Measurements from ENCODE around the gene MAP2K3.

The MAP2K3 gene

DNA sequence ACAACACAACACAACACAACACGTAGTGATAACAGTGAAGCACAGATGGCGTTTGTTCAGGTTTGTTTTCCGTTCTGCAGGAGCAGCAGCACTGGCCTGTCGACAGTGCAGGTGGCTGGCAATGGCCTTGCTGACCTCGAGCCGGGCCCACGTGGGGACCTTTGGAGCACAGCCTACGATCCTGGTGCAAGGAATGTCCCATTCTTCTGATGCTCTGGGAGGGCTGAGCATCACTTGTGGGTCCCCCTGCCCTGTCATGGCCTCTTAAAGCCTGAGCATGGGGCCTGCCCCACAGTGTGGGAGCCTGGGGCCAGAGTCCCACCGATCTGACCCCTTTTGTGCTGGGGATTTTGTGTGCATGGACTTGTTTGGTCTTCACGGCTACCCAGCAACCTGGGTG lies 6.8 kb downstream of the MAP2K3 start:
- no peaks in the 10 kb centered on the region for H3K9me3 ChIP-seq (ENCODE audit: control insufficient read depth in 2 of 2, low read length in 2 of 2)
- H3K9ac ChIP-seq (ENCODE audit: low read length in 2 of 2): no peak overlapping the region
- peaks cover 5 to 13% of the 10 kb centered on the region in 2 donors for H3K36me3 ChIP-seq (ENCODE audit: control insufficient read depth in 2 of 2, insufficient read depth in 2 of 2, low read length in 2 of 2)
- H3K27me3 ChIP-seq (ENCODE audit: control insufficient read depth in 1 of 2, insufficient read depth in 2 of 2, low read length in 2 of 2): peaks cover 0 to 6% of the 10 kb centered on the region in 2 donors
- no peak overlapping the region for H3K27ac ChIP-seq (ENCODE audit: low read length)
- peaks cover 66% of the 10 kb centered on the region for H3K4me1 ChIP-seq (ENCODE audit: control insufficient read depth, insufficient read depth, low read length)
- H3K4me3 ChIP-seq (ENCODE audit: low read length in 2 of 2): no peak overlapping the region

DNA sequence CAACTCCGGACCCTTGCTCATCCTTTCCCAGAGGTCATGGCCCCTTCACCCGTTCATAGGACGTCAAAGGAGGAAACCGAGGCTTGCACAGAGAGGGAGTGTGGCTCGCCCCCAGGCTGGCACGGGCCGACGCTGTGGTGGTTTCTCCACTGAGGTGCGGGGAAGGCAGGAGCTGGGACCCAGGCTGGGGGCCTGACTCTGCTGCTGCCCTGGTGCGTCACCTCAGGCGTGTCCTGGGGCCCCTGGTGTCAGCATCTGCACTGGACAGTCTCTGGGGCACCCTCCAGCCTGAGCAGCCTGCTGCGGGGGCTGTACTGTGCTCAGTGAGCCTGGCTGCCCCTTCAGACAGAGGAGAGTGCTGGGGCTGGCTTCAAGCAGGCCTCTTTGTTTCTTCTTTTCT lies 7.4 kb downstream of the MAP2K3 start:
- no peak overlapping the region for H3K9ac ChIP-seq (ENCODE audit: low read length in 2 of 2)
- H3K4me3 ChIP-seq (ENCODE audit: low read length in 2 of 2): no peak overlapping the region
- no peaks in the 10 kb centered on the region for H3K9me3 ChIP-seq (ENCODE audit: control insufficient read depth in 2 of 2, low read length in 2 of 2)
- no peak overlapping the region for H3K27ac ChIP-seq (ENCODE audit: low read length)
- peaks cover 0 to 6% of the 10 kb centered on the region in 2 donors for H3K27me3 ChIP-seq (ENCODE audit: control insufficient read depth in 1 of 2, insufficient read depth in 2 of 2, low read length in 2 of 2)
- H3K36me3 ChIP-seq (ENCODE audit: control insufficient read depth in 2 of 2, insufficient read depth in 2 of 2, low read length in 2 of 2): peaks cover 5 to 13% of the 10 kb centered on the region in 2 donors
- H3K4me1 ChIP-seq (ENCODE audit: control insufficient read depth, insufficient read depth, low read length): peaks cover 66% of the 10 kb centered on the region

DNA sequence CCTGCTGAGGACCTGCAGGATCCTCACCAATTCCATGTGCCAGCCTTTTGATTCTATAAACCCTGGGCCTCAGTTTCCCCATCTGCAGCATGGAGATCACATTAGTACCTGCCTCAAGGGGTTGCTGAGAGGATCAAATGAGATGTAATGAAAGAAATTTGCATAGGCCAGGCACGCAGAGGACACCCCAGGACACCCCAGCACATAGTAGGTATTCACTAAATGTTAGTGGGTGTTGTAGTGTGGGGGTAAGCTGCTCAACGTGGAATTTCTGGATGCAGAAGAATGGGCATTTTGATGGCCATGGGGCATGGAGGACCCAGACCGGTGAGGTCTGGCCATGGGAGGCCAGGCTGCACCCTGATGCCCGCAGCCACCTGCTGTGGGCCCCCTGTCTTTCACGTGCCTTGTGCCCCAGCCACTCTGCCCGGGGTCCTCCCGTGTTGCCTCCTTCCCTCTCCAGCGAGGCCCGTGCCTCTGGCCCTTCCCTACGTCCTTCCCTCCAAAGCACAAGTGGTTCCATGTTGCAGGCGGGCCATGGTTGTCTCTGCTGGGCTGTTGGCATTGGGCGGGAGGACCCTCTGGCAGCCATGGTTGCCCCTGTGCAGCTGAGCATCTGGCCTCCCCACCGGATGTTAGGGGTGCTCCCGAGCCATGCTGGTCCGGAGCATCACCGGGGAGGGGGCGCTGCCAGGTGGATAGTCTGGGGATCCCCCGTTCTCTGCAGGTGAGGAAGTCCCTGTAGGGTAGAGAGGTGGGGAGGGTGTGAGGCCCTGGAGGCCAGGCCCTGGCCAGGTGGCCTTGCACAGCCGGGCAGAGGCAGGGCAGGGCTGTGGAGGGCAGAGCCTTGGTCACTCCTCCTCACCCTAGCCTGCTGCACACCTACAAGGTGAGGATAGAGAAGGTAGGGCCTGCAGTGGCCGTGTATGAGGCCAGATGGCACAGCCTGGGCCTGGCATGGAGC lies 8.6 kb downstream of the MAP2K3 start:
- H3K9ac ChIP-seq (ENCODE audit: low read length in 2 of 2): no peak overlapping the region
- peaks cover 64% of the 10 kb centered on the region for H3K4me1 ChIP-seq (ENCODE audit: control insufficient read depth, insufficient read depth, low read length)
- no peaks in the 10 kb centered on the region for H3K9me3 ChIP-seq (ENCODE audit: control insufficient read depth in 2 of 2, low read length in 2 of 2)
- no peak overlapping the region for H3K4me3 ChIP-seq (ENCODE audit: low read length in 2 of 2)
- H3K36me3 ChIP-seq (ENCODE audit: control insufficient read depth in 2 of 2, insufficient read depth in 2 of 2, low read length in 2 of 2): peaks cover 5 to 13% of the 10 kb centered on the region in 2 donors
- peaks cover 0 to 6% of the 10 kb centered on the region in 2 donors for H3K27me3 ChIP-seq (ENCODE audit: control insufficient read depth in 1 of 2, insufficient read depth in 2 of 2, low read length in 2 of 2)
- no peak overlapping the region for H3K27ac ChIP-seq (ENCODE audit: low read length)

DNA sequence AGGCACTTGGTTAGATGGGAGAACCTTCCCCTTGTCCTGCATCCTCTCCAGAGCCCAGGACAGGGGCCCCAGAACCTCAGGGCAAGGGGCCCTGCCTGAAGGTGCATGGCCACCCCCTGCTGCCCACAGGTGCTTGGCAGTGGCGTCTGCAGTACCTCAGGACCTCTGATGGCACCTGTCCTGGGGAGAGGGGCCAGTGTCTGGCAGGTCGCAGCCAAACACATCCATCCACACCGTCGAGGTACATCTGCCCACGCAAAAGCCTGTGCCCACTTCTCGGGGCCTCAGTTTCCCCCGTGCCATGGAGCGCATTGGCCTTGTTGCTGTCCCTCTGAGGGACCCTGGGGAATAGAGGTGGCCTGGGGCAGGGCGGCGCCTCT lies 9.3 kb downstream of the MAP2K3 start:
- Histone ChIP-seq H3K27me3 (ENCODE audit: control insufficient read depth in 1 of 2, insufficient read depth in 2 of 2, low read length in 2 of 2) (peaks cover 0 to 6% of the 10 kb centered on the region in 2 donors), H3K27ac (ENCODE audit: low read length) (no peak overlapping the region), H3K4me1 (ENCODE audit: control insufficient read depth, insufficient read depth, low read length) (peaks cover 57% of the 10 kb centered on the region)

DNA sequence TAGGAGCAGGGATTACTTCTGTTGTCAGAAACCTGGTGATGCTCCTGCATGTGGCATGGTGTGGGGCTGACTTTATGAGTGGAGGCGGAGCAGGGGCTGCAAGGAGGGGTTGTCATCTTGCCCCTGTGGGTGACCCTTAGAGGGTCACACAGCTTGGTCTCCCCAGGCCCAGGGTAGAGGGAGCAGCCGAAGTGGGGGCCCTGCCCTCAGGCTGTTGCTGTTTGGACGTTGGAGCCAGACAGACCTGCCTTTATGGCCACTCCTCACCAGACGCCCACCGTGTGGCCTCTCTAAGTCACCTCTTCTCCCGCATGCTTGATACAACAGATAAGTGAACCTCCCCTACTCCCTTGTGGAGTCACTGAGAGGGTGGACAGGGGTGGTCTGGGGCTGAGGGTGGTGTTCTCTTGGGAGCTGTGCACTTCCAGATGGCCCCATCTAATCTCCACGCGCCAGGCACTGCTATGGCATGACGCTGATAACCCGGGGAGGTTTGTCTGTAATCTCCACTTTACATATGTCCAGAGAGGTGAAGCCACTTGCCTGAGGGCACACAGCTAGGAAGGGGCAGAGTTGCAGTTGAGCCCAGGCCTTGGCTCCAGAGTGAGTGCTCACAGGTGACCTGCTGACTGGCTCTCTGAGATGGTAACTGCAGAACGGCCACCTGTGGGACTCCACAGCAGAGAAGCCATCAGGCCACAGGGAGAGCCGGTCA lies 10.0 kb downstream of the MAP2K3 start:
- Histone ChIP-seq H3K36me3 (ENCODE audit: control insufficient read depth in 2 of 2, insufficient read depth in 2 of 2, low read length in 2 of 2) (peaks cover 11 to 24% of the 10 kb centered on the region in 2 donors), H3K4me3 (ENCODE audit: low read length in 2 of 2) (no peak overlapping the region), H3K9ac (ENCODE audit: low read length in 2 of 2) (peak overlapping the region in 1 of 2 donors; percentile 29), H3K9me3 (ENCODE audit: control insufficient read depth in 2 of 2, low read length in 2 of 2) (no peaks in the 10 kb centered on the region), H3K4me1 (ENCODE audit: control insufficient read depth, insufficient read depth, low read length) (peaks cover 50% of the 10 kb centered on the region), H3K27me3 (ENCODE audit: control insufficient read depth in 1 of 2, insufficient read depth in 2 of 2, low read length in 2 of 2) (peaks cover 0 to 6% of the 10 kb centered on the region in 2 donors), H3K27ac (ENCODE audit: low read length) (peak overlapping the region; percentile 76)

More for the DNA sequence above, 9.3 kb downstream of the MAP2K3 start:
- Histone ChIP-seq H3K36me3 (ENCODE audit: control insufficient read depth in 2 of 2, insufficient read depth in 2 of 2, low read length in 2 of 2) (peaks cover 5 to 19% of the 10 kb centered on the region in 2 donors), H3K9me3 (ENCODE audit: control insufficient read depth in 2 of 2, low read length in 2 of 2) (no peaks in the 10 kb centered on the region), H3K4me3 (ENCODE audit: low read length in 2 of 2) (no peak overlapping the region), H3K9ac (ENCODE audit: low read length in 2 of 2) (no peak overlapping the region)

DNA sequence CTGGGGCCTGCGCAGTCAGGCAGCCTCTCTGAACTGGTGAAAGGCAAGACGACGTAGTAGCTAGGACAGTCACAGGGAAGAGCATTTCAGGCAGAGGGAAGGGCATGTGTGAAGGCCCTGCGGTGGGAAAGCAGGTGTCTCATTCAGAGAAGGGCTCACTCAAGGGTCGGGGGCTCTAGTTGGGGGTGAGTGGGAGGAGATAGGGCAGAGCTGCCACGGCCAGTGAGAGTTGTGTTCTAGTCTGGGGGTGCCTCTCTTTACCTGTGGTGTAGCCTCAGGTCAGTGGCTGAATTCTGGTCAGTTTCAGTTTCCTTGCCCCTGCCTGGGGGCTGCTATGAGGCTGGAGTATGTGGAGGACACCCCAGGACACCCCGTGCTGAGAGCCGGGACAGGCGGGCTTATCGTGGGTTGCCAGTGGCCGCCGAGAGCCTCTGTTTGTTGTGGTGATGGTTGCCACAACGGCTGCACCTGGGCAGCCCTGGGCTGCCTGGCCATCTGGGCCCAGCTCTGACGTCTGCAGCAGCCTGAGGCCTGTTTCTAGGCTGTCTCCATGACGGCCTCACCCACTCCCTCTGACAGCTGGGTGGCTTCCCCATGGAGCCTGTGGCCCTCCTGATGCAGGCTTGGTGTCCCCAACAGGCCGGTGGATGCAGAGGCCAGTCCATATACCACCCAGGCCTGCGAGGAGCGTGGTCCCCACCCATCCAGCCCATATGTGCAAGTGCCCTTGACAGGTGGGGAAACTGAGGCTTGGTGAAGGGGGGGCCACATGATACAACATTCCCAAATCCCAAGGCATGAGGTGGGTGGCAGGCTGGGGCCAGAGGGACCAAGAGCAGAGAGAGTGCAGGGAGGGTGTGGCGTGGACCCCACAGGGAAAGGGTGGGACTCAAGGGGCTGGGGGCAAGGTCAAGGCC lies 10.8 kb downstream of the MAP2K3 start:
- H3K27me3 ChIP-seq (ENCODE audit: control insufficient read depth in 1 of 2, insufficient read depth in 2 of 2, low read length in 2 of 2): peaks cover 0 to 6% of the 10 kb centered on the region in 2 donors
- H3K27ac ChIP-seq (ENCODE audit: low read length): peak overlapping the region; percentile 76
- H3K9ac ChIP-seq (ENCODE audit: low read length in 2 of 2): peak overlapping the region; percentile 4 to 29
- peaks cover 17 to 30% of the 10 kb centered on the region in 2 donors for H3K36me3 ChIP-seq (ENCODE audit: control insufficient read depth in 2 of 2, insufficient read depth in 2 of 2, low read length in 2 of 2)
- H3K4me3 ChIP-seq (ENCODE audit: low read length in 2 of 2): peak overlapping the region in 1 of 2 donors; percentile 29
- peaks cover 42% of the 10 kb centered on the region for H3K4me1 ChIP-seq (ENCODE audit: control insufficient read depth, insufficient read depth, low read length)
- no peaks in the 10 kb centered on the region for H3K9me3 ChIP-seq (ENCODE audit: control insufficient read depth in 2 of 2, low read length in 2 of 2)

DNA sequence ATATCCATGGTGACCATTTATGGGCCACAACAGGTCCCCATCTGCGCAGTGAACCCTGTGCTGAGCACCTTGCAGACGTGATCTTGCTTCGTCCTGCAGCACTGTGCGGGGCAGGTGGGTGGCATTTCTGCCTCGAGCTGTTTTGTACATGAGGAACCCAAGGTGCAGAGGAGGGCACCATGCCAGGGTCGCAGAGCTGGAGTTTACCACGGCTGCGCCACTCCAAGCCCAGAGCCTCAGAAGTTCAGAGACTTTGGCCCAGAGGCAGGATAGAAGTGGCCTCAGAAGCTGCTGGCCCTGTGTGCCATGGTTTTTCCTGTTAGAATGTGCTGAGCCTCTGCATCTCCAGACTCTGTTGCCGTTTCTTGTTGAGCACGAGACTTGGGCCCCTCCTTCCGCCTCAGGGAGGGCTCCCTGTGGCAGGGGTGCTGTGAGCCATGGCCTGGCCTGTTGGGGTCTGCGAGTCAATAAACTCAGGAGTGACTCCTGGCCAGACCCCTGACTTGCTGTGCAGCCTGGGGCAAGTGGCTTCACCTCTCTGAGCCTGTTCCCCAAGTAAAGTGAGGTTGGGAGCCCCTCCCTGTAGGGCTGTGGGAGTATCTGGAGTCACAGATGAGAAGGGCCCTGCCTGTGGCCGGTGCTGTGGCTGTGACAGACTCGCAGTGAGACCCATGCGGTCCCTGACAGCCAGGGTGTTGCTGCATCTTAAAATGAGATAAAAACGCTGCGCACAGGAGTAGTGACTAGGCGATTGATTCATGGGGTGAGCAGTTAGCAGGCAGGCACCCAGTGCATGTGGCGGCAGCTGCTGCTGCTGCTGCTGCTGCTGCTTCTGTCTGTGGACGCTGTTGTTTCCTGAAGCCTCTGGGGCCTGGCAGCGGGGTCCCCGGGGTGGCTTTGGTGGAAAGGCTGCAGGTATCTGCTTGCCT lies 11.8 kb downstream of the MAP2K3 start:
- peak overlapping the region; percentile 76 for H3K27ac ChIP-seq (ENCODE audit: low read length)
- no peaks in the 10 kb centered on the region for H3K9me3 ChIP-seq (ENCODE audit: control insufficient read depth in 2 of 2, low read length in 2 of 2)
- H3K36me3 ChIP-seq (ENCODE audit: control insufficient read depth in 2 of 2, insufficient read depth in 2 of 2, low read length in 2 of 2): peaks cover 26 to 39% of the 10 kb centered on the region in 2 donors
- H3K4me3 ChIP-seq (ENCODE audit: low read length in 2 of 2): peak overlapping the region in 1 of 2 donors; percentile 15
- peaks cover 39% of the 10 kb centered on the region for H3K4me1 ChIP-seq (ENCODE audit: control insufficient read depth, insufficient read depth, low read length)
- H3K27me3 ChIP-seq (ENCODE audit: control insufficient read depth in 1 of 2, insufficient read depth in 2 of 2, low read length in 2 of 2): peaks cover 0 to 8% of the 10 kb centered on the region in 2 donors
- H3K9ac ChIP-seq (ENCODE audit: low read length in 2 of 2): peak overlapping the region in 1 of 2 donors; percentile 36

DNA sequence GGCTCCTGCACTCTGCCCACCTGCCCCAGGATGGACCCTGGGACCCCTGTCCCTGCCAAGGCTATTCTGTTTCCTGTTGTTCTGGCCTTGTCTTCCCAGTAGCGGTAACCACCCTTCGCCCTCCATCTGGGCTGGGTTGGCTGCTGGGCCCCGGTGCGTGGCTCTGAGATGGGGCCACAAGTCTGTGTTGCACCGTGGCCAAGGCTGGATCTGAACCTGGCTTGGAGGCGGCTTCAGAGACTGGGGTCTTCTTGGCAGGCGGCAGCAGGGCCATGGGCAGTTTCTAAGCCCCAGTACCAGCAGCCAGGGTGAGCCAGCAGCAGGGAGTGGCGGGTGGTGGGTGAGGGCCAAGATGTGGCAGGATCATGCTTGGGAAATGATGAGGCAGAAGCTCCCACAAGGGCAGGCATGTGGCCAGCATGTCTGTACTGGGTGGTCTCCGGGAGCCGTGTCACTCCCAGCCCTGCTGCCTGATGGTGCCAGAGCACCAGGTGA lies 12.6 kb downstream of the MAP2K3 start:
- H3K9me3 ChIP-seq (ENCODE audit: control insufficient read depth in 2 of 2, low read length in 2 of 2): no peaks in the 10 kb centered on the region
- peaks cover 39% of the 10 kb centered on the region for H3K4me1 ChIP-seq (ENCODE audit: control insufficient read depth, insufficient read depth, low read length)
- peaks cover 26 to 37% of the 10 kb centered on the region in 2 donors for H3K36me3 ChIP-seq (ENCODE audit: control insufficient read depth in 2 of 2, insufficient read depth in 2 of 2, low read length in 2 of 2)
- peak overlapping the region; percentile 18 for H3K27ac ChIP-seq (ENCODE audit: low read length)
- H3K9ac ChIP-seq (ENCODE audit: low read length in 2 of 2): no peak overlapping the region
- H3K4me3 ChIP-seq (ENCODE audit: low read length in 2 of 2): no peak overlapping the region
- H3K27me3 ChIP-seq (ENCODE audit: control insufficient read depth in 1 of 2, insufficient read depth in 2 of 2, low read length in 2 of 2): peaks cover 0 to 6% of the 10 kb centered on the region in 2 donors

DNA sequence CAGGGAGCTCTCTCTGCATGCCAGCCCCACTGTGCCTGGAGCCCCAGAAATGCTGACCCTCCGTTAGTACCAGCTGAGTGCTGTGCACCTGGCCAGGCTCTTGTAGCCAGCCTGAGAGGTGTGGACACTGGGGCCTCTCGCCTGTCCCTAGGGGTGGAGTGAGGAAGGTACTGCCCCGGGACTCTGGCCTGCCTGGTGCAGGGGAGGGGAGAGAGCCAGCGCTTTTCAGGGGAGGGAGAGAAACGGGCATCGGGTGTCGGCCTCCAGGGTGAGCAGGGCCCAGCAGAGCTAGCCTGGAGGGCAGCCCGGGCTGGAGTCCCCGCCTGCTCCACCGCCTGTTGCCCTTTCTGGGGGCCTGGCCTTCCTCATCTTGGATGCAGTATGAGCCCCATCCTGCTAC lies 13.1 kb downstream of the MAP2K3 start:
- Histone ChIP-seq H3K4me1 (ENCODE audit: control insufficient read depth, insufficient read depth, low read length) (peaks cover 39% of the 10 kb centered on the region), H3K9ac (ENCODE audit: low read length in 2 of 2) (no peak overlapping the region), H3K27ac (ENCODE audit: low read length) (no peak overlapping the region), H3K36me3 (ENCODE audit: control insufficient read depth in 2 of 2, insufficient read depth in 2 of 2, low read length in 2 of 2) (peaks cover 31 to 41% of the 10 kb centered on the region in 2 donors), H3K27me3 (ENCODE audit: control insufficient read depth in 1 of 2, insufficient read depth in 2 of 2, low read length in 2 of 2) (peaks cover 0 to 5% of the 10 kb centered on the region in 2 donors), H3K9me3 (ENCODE audit: control insufficient read depth in 2 of 2, low read length in 2 of 2) (no peaks in the 10 kb centered on the region), H3K4me3 (ENCODE audit: low read length in 2 of 2) (no peak overlapping the region)
